HepG2 (cell line): ENCODE results near the gene ALOX15. TPM values are rescaled to one million over a fixed set of nuclear protein-coding genes. Genes with fewer than 3 reads are reported as not detected.
A peak's percentile ranks its signal among the peaks of the same experiment; 100 is the strongest.

Source experiments
- ATAC-seq: fragments of 200-7000 bp; cut with Tn5 transposase; 3 replicates; pipeline ENCODE4 v1.9.1; 2020; ENCODE audit warnings: mild to moderate bottlenecking, moderate library complexity
- BruUV-seq: library from RNA; stranded (reverse); fragments of 400-500 nt; replicated peaks from 2 replicates; lab custom pipeline; 2021; lab: Mats Ljungman, UMichigan
- CTCF ChIA-PET: fragments of 300-600 bp; formaldehyde crosslinking; extraction: SDS; loops from one replicate; lab custom pipeline; 2021; ENCODE audit warnings: low total read pairs, inconsistent platforms, low intra/inter-chr PET ratio; lab: Yijun Ruan, JAX
- POLR2A ChIA-PET: fragments of 350-600 bp; sonication (Branson Sonifier 250); formaldehyde crosslinking; loops from one replicate; lab custom pipeline; 2020; ENCODE audit warnings: antibody characterized with exemption, inconsistent platforms; lab: Yijun Ruan, JAX
- DNase-seq: peaks from one replicate; pipeline ENCODE4 v3.0.0-alpha.2; 2015; ENCODE audit warnings: low spot score
- FAIRE-seq: peaks from 3 replicates; lab custom pipeline; 2011; peaks lifted over from hg19 to GRCh38; lab: Jason Lieb, UNC
- H2AFZ ChIP-seq: one replicate; pipeline ENCODE4 v1.6.1; 2011; ENCODE audit warnings: low read length, inconsistent platforms
- H3K27ac ChIP-seq: fragments of 300-600 bp; 3 replicates; pipeline ENCODE4 v1.8.0; 2011; ENCODE audit warnings: mixed run types, mild to moderate bottlenecking, mixed read lengths, low read length, inconsistent platforms; ENCODE audit not compliant: insufficient read depth; ENCODE audit errors: extremely low read length
- H3K27me3 ChIP-seq, 2 experiments: fragments of 200-600 bp in 1 of 2; 2 replicates in 1 of 2; 3 replicates in 1 of 2; pipeline versions ENCODE4 v1.6.0 to v1.8.0; 2011; ENCODE audit warnings: low read length in 2 of 2, mild to moderate bottlenecking in 2 of 2, moderate library complexity in 2 of 2, inconsistent platforms in 1 of 2; ENCODE audit not compliant: insufficient read depth in 2 of 2, control insufficient read depth in 1 of 2
- H3K36me3 ChIP-seq, 2 experiments: fragments of 200-600 bp in 1 of 2; replicated peaks in 1 of 2; 2 replicates in 1 of 2; 3 replicates in 1 of 2; pipeline versions ENCODE4 v1.5.1 to v1.8.0; 2011; ENCODE audit warnings: low read length in 2 of 2, inconsistent platforms in 1 of 2; ENCODE audit not compliant: insufficient read depth in 2 of 2, control insufficient read depth in 1 of 2
- H3K4me1 ChIP-seq: 2 replicates; pipeline ENCODE4 v1.5.1; 2012; ENCODE audit warnings: low read length, inconsistent platforms; ENCODE audit not compliant: insufficient read depth
- H3K4me2 ChIP-seq: 2 replicates; pipeline ENCODE4 v1.6.0; 2011; ENCODE audit warnings: low read depth, low read length, inconsistent platforms
- H3K4me3 ChIP-seq, 3 experiments: fragments of 200-600 bp in 1 of 3; sonication (generic), shearing (Covaris generic) in 1 of 3; replicated peaks in 1 of 3; 2 replicates each; pipeline ENCODE4 v1.5.1; 2011 to 2016; ENCODE audit warnings: low read length in 3 of 3, inconsistent platforms in 2 of 3, low read depth in 2 of 3, mild to moderate bottlenecking in 2 of 3, control low read depth in 1 of 3, mixed read lengths in 1 of 3; ENCODE audit not compliant: insufficient read depth in 1 of 3
- H3K79me2 ChIP-seq: one replicate; pipeline ENCODE4 v1.6.1; 2011; ENCODE audit warnings: low read length, inconsistent platforms; ENCODE audit not compliant: insufficient read depth
- H3K9ac ChIP-seq: 2 replicates; pipeline ENCODE4 v1.6.0; 2011; ENCODE audit warnings: mild to moderate bottlenecking, low read depth, low read length, inconsistent platforms; ENCODE audit not compliant: insufficient read depth
- H3K9me3 ChIP-seq: 2 replicates; pipeline ENCODE4 v1.5.1; 2012; ENCODE audit warnings: mild to moderate bottlenecking, low read length
- H4K20me1 ChIP-seq: 2 replicates; pipeline ENCODE4 v1.6.0; 2011; ENCODE audit warnings: inconsistent platforms, mild to moderate bottlenecking, low read length, moderate library complexity; ENCODE audit not compliant: insufficient read depth
- EP300 ChIP-seq, 3 experiments: sonication (generic) in 1 of 3; formaldehyde crosslinking in 1 of 3; IDR thresholded peaks; 2 replicates each; pipeline versions ENCODE4 v1.5.1 to v1.6.1; 2011 to 2020; ENCODE audit warnings: low read depth in 2 of 3, low read length in 2 of 3, borderline replicate concordance in 1 of 3, improper control_type of control experiment in 1 of 3, mild to moderate bottlenecking in 1 of 3, missing genetic modification reagents in 1 of 3, moderate library complexity in 1 of 3
- FOXA1 ChIP-seq, 2 experiments: fragments of 450-650 bp in 1 of 2; sonication (generic) in 1 of 2; formaldehyde crosslinking in 1 of 2; IDR thresholded peaks; 2 replicates each; pipeline versions ENCODE4 v1.4.0 to v1.6.1; 2016 to 2020; ENCODE audit warnings: missing genetic modification reagents in 1 of 2
- ISL2 ChIP-seq: sonication (generic); formaldehyde crosslinking; IDR thresholded peaks from 2 replicates; pipeline ENCODE4 v1.5.0; 2020; ENCODE audit warnings: missing genetic modification reagents
- MED8 ChIP-seq: sonication (generic); formaldehyde crosslinking; IDR thresholded peaks from 2 replicates; pipeline ENCODE4 v1.8.1; 2023; ENCODE audit warnings: mild to moderate bottlenecking, missing genetic modification reagents; ENCODE audit not compliant: insufficient replicate concordance
- MEF2D ChIP-seq: sonication (generic); formaldehyde crosslinking; IDR thresholded peaks from 2 replicates; pipeline ENCODE4 v1.5.1; 2020; ENCODE audit warnings: mild to moderate bottlenecking, missing genetic modification reagents
- TCF7 ChIP-seq: sonication (generic); IDR thresholded peaks from 2 replicates; pipeline ENCODE4 v1.6.1; 2016; ENCODE audit warnings: antibody characterized with exemption, low read depth
- ZFP41 ChIP-seq: sonication (generic); formaldehyde crosslinking; IDR thresholded peaks from 2 replicates; pipeline ENCODE4 v1.4.0; 2020; ENCODE audit warnings: mild to moderate bottlenecking, missing genetic modification reagents, borderline replicate concordance
- ZNF121 ChIP-seq: sonication (generic); formaldehyde crosslinking; IDR thresholded peaks from 2 replicates; pipeline ENCODE4 v1.5.0; 2020; ENCODE audit warnings: mild to moderate bottlenecking, missing genetic modification reagents
- ZNF510 ChIP-seq: sonication (generic); formaldehyde crosslinking; IDR thresholded peaks from 2 replicates; pipeline ENCODE4 v1.4.0; 2020; ENCODE audit warnings: low read depth, mild to moderate bottlenecking, missing genetic modification reagents
- ZNF549 ChIP-seq: sonication (generic); formaldehyde crosslinking; IDR thresholded peaks from 2 replicates; pipeline ENCODE4 v1.5.0; 2020; ENCODE audit warnings: missing genetic modification reagents
- ZNF552 ChIP-seq: sonication (generic); formaldehyde crosslinking; IDR thresholded peaks from 2 replicates; pipeline ENCODE4 v1.9.0; 2022; ENCODE audit warnings: missing genetic modification reagents, mild to moderate bottlenecking, borderline replicate concordance
- ZNF75D ChIP-seq: sonication (generic); formaldehyde crosslinking; IDR thresholded peaks from 2 replicates; pipeline ENCODE4 v1.8.1; 2023; ENCODE audit warnings: missing genetic modification reagents, mild to moderate bottlenecking, borderline replicate concordance
- ZNF776 ChIP-seq: sonication (generic); formaldehyde crosslinking; IDR thresholded peaks from 2 replicates; pipeline ENCODE4 v1.4.0; 2020; ENCODE audit warnings: mild to moderate bottlenecking, missing genetic modification reagents
- WGBS: methylation state at CpG from one replicate; pipeline ENCODE4 v1.1.6; 2017; ENCODE audit warnings: low lambda C conversion rate; 5-methylcytosine and 5-hydroxymethylcytosine counted together
- in situ Hi-C: cut with HindIII; loops from 2 replicates; pipeline ENCODE4 v1.10.0; 2017; ENCODE audit warnings: low pct_unique_long_range_greater_than_20kb; ENCODE audit not compliant: extremely low pct_ligation_motif_present
- intact Hi-C: fragments of 100-400 bp; cut with micrococcal nuclease; formaldehyde crosslinking; loops from one replicate; pipeline ENCODE4 v1.10.0; 2022; ENCODE audit not compliant: unreplicated experiment
- polyA plus RNA-seq, 8 experiments: library from polyadenylated mRNA; depleted of rRNA in 3 of 8; stranded (reverse) in 7 of 8; unstranded in 1 of 8; fragments of >200 nt; fragmentation: Illumina TruSeq in 4 of 8; extraction: Trizol in 4 of 8; gene quantifications; 2 replicates each; pipeline versions ENCODE4 v1.2.1 to v1.2.3, GENCODE V29; 2011 to 2016; ENCODE audit warnings: low read depth in 4 of 8, missing spikeins in 1 of 8, mixed read lengths in 1 of 8; ENCODE audit not compliant: insufficient read depth in 1 of 8
- total RNA-seq, 5 experiments: library from RNA; depleted of rRNA; stranded (reverse); fragments of >200 nt; fragmentation: Illumina TruSeq; extraction: Trizol; gene quantifications; 2 replicates each; pipeline ENCODE4 v1.2.3, GENCODE V29; 2016; ENCODE audit warnings: low read depth in 1 of 5
- TF ChIP-seq, protein P1 (sequence below): sonication (generic); formaldehyde crosslinking; IDR thresholded peaks from 2 replicates; pipeline ENCODE4 v1.4.0; 2020; ENCODE audit warnings: missing genetic modification reagents, borderline replicate concordance

The ALOX15 gene
- total and polyA plus RNA-seq, 2 of the 13 experiments (the other 11 are each of a cell fraction or from before 2014, with no cell fraction given) = 0.04 TPM; not detected in 1

DNA sequence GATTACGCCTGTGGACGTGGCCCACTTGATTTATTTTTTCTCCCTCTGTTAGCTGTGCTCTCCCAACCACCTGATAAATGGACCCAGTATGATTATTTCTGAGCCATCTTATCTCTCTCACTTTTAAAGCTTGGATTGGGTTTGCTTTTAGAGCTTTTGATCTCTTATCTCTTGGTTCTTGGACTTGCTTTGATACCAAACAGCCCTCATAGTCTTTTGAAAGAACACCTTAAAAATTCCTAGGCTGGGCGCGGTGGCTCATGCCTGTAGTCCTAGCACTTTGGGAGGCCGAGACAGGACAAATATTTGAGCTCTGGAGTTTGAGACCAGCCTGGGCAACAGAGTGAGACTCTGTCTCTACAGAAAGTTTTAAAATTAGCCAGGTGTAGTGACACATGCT is 31.3 kb downstream of the ALOX15 start:
- Histone ChIP-seq H2AFZ (no peak overlapping the region), H3K27ac (no peak overlapping the region), H3K9ac (no peak overlapping the region), H3K4me3 (0 out of 6 replicates have a peak overlapping the region, but pooled peaks of 1 of the 3 experiments have one; percentile 0), H4K20me1 (no peaks in the 10 kb centered on the region), H3K4me1 (peaks cover 54% of the 10 kb centered on the region), H3K4me2 (peak overlapping the region; percentile 59), H3K36me3 (no peaks in the 10 kb centered on the region), H3K27me3 (no peaks in the 10 kb centered on the region), H3K9me3 (no peaks in the 10 kb centered on the region), H3K79me2 (no peaks in the 10 kb centered on the region)
- CTCF ChIA-PET = no interaction called here
- DNase-seq (peak; percentile 80), ATAC-seq (peak; percentile 54), FAIRE-seq (peak; percentile 79)
- POLR2A ChIA-PET = no interaction called here
- BruUV-seq = no TSS peak
- TF ChIP-seq TCF7 = peak; percentile 59; the same call in 1 of the 2 replicates
- TF ChIP-seq ZNF510 (CRISPR knock-in tag) = no peak
- no peak for TF ChIP-seq ZFP41 (CRISPR knock-in tag)
- no peak for TF ChIP-seq ZNF75D
- TF ChIP-seq MEF2D (CRISPR knock-in tag) = no peak
- TF ChIP-seq ISL2 (CRISPR knock-in tag) = peak; percentile 70
- TF ChIP-seq FOXA1 (IDR thresholded peaks at IDR 0.05) = no peak
- no peak for TF ChIP-seq FOXA1 (CRISPR knock-in tag; IDR thresholded peaks at IDR 0.05)
- no peak for TF ChIP-seq ZNF776 (CRISPR knock-in tag)
- TF ChIP-seq MED8 = no peak
- no peak for TF ChIP-seq ZNF549 (CRISPR knock-in tag)
- TF ChIP-seq, protein P1, sequence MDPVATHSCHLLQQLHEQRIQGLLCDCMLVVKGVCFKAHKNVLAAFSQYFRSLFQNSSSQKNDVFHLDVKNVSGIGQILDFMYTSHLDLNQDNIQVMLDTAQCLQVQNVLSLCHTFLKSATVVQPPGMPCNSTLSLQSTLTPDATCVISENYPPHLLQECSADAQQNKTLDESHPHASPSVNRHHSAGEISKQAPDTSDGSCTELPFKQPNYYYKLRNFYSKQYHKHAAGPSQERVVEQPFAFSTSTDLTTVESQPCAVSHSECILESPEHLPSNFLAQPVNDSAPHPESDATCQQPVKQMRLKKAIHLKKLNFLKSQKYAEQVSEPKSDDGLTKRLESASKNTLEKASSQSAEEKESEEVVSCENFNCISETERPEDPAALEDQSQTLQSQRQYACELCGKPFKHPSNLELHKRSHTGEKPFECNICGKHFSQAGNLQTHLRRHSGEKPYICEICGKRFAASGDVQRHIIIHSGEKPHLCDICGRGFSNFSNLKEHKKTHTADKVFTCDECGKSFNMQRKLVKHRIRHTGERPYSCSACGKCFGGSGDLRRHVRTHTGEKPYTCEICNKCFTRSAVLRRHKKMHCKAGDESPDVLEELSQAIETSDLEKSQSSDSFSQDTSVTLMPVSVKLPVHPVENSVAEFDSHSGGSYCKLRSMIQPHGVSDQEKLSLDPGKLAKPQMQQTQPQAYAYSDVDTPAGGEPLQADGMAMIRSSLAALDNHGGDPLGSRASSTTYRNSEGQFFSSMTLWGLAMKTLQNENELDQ = no peak
- TF ChIP-seq ZNF552 (CRISPR knock-in tag) = no peak
- TF ChIP-seq ZNF121 = peak; percentile 87
- TF ChIP-seq EP300 (IDR thresholded peaks at IDR 0.05; ENCODE audit: low read depth in 2 of 2, low read length in 2 of 2) = peak in 1 of 2 experiments; percentile 48; a peak in 1 of 4 replicates
- no peak for TF ChIP-seq EP300 (CRISPR knock-in tag; IDR thresholded peaks at IDR 0.05; ENCODE audit: borderline replicate concordance)
- in situ Hi-C loops (no loop called here), intact Hi-C loops (no loop called here)
- WGBS = 7% methylated on average over 5 of the region's 5 CpGs
